H1 (cell line): ENCODE data around the gene UBE2D3. TPM values are rescaled to one million over a fixed set of nuclear protein-coding genes. Genes with fewer than 3 reads are reported as not detected.
A peak's percentile ranks its signal among the peaks of the same experiment; 100 is the strongest.

Experiments
- CTCF ChIP-seq, 3 experiments: IDR thresholded peaks; 1 replicate in 2 of 3; 2 replicates in 1 of 3; pipeline versions ENCODE4 v1.5.1 to v1.6.1; 2011; ENCODE audit warnings: low read length in 3 of 3, mild to moderate bottlenecking in 3 of 3, inconsistent platforms in 2 of 3, low read depth in 1 of 3, moderate library complexity in 1 of 3; ENCODE audit not compliant: insufficient read depth in 1 of 3; ENCODE audit errors: control extremely low read depth in 1 of 3
- PHF8 ChIP-seq: fragments of 200-600 bp; sonication (generic); conservative IDR thresholded peaks from 2 replicates; pipeline ENCODE4 v1.7.1; 2012; ENCODE audit warnings: low read depth, mild to moderate bottlenecking, inconsistent platforms, low read length, moderate library complexity
- RBBP5 ChIP-seq: IDR thresholded peaks from 2 replicates; pipeline ENCODE4 v1.7.1; 2012; ENCODE audit warnings: low read depth, mild to moderate bottlenecking, inconsistent platforms, low read length, moderate library complexity, borderline replicate concordance
- TAF1 ChIP-seq: IDR thresholded peaks from 2 replicates; pipeline ENCODE4 v1.6.1; 2011; ENCODE audit warnings: mild to moderate bottlenecking, low read depth, low read length
- polyA plus RNA-seq, 7 experiments: library from polyadenylated mRNA; depleted of rRNA in 3 of 7; stranded (reverse) in 5 of 7; unstranded in 2 of 7; fragments of >200 nt in 5 of 7; fragments of 200-250 nt in 2 of 7; gene quantifications; 1 replicate in 5 of 7; 2 replicates in 1 of 7; 4 replicates in 1 of 7; pipeline versions ENCODE4 v1.2.1 to v1.2.3, GENCODE V29; 2011 to 2013; ENCODE audit warnings: missing spikeins in 2 of 7, mixed read lengths in 2 of 7
- total RNA-seq: library from RNA; stranded (reverse); fragmentation: NEBNext Ultra II Directional; extraction: Animal tissue kit (Norgen Biotek cat#: 25700); gene quantifications from 2 replicates; pipeline ENCODE4 v1.2.1, GENCODE V29; 2021

The UBE2D3 gene
- total and polyA plus RNA-seq, 2 of the 8 experiments (the other 6 are each of a cell fraction or from before 2014, with no cell fraction given): 396 to 544 TPM

GRCh38 chr4:102828497-102828808 lies 1.1 kb upstream of the UBE2D3 start (continued):
- 0 out of 2 replicates have a peak, but pooled peaks have one; percentile 19 for TF ChIP-seq PHF8
- TF ChIP-seq CTCF (IDR thresholded peaks at IDR 0.05; ENCODE audit: control extremely low read depth in 1 of 3, insufficient read depth in 1 of 3, low read depth in 1 of 3, low read length in 3 of 3): no peak
- TF ChIP-seq RBBP5: no peak
- TF ChIP-seq TAF1: peak; percentile 72
